GM21515 (cell line): ENCODE measurements around the gene ZBTB22.

Source experiments
- ATAC-seq: cut with Tn5 transposase; IDR thresholded peaks from one replicate; pipeline ENCODE4 v1.9.1; 2021; ENCODE audit not compliant: unreplicated experiment

Gene ZBTB22

GRCh38 chr6:33305052-33305451, 12.5 kb downstream of the ZBTB22 start:
- no peak for ATAC-seq

- no peak for ATAC-seq
Measured at GRCh38 chr6:33304216-33304615, 13.3 kb downstream of the ZBTB22 start.

DNA sequence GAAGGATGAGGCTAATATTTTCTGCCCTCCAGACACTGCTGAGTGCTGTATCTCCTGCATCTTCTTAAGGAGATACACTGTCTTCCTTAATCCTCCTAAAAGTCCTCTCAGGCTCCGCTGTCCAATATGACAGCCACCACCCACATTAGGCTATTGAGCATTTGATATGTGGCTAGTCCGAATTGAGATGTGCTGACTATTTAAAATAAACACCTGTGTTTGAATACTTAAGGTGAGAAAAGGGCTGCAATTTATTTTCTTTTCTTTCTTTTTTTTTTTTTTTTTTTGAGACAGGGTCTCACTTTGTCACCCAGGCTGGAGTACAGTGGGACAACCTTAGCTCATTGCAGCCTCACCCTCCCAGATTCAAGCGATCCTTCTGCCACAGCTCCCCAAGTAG, 15.7 kb downstream of the ZBTB22 start:
- ATAC-seq: no peak

DNA sequence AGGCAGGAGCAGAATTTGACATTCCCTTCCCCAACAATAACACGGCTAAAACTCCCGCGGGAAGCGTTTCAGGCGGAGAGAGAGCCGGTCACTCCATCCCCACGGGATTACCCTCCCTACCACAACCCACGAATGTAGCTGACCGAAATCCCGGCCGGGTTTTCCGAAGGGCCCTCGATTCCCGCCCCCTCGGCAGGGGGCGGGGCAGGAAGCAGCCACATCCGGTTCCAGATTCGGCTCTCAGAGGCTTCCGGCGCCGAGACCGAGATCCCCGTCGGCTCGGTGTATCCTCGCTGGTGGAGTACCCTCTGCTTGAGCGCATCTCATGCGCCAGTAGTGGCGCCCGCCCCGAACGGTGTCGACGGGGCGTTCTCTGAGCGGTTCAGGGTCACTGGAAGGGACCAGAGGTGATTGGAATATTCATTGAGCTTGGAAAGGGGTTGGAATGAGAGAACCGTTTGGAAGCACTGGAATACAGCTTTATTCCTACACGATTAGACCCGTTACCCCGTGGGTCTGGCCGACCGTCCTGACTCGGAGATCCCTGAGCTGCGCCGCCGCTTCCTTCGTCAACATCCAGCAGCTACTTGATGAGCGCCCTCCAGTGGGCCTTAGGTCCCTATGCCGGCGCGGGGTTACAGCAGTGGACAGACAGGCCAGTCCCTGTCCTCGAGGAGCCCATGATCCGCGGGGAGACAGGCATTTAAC, 18.2 kb downstream of the ZBTB22 start:
- ATAC-seq: peak; percentile 63

DNA sequence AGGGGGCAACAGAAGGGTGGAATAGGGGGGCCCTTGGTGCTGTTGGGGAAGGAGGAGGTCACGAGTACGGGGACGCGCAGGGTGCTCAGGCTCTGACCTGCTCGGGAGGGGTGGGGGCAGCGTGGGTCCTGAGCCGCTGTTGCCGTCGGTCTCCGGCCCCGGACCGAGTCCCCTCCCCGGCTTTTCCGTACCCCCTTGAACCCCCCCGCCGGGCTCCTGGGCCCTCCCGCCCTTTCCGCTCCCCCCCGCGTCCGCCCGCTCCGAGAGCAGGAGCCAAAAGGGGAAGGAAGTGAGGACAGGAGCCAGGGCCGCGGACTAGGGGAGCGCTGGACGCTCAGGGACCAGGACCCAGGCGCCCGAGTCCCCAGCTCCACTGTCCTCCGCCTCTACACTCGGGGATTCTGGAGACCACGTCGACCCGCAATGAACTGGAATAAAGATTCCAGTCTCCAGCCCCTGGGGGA, 18.7 kb downstream of the ZBTB22 start, which contains the start of gene RGL2:
RGL2 (minus strand) TSS at position 170 of the 464 bp plus-strand sequence. CDS start 332 bp downstream, outside the sequence.
- ATAC-seq: peak; percentile 24

GRCh38 chr6:33297956-33298772, 19.4 kb downstream of the ZBTB22 start:
- no peak for ATAC-seq

- no peak for ATAC-seq
Measured at GRCh38 chr6:33297406-33297955, 20.1 kb downstream of the ZBTB22 start.

GRCh38 chr6:33296797-33297405, 20.6 kb downstream of the ZBTB22 start:
- no peak for ATAC-seq

DNA sequence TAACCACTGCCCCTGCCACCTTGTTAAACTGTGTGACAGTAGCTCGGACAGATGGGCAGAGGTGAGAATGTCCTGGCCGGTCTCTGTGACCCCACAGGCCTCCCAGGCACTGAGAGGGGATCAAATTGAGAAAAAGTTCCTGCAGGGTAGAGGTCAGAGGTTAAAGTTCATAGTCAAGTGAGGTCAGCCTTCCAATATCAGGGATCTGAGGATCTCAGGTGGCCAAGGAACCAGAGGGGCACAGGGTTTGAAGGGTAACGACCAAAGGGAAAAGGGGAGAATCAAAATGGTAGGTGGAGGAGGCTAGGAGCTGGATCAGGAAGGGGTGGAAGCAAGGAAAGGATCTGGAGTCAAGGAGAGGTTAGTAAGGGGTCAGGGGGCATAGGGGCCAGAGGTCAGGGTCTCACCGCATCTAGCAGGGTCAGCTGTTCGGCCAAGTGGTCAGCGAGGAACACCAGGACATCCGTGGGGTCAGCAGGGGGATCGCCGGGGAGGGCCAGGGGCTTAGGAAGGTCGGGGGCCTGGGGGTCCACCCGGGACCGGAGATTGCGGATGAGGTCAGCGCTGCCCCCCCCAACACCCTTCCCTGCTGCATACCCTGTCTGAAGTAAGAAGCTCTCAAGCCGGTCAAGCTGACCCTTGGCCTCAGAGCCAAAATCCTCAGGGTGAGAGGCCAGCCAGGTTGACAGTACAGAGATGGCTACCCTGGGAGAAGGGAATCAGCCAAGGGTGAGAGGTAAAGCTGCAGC, 21.7 kb downstream of the ZBTB22 start:
- ATAC-seq: no peak

DNA sequence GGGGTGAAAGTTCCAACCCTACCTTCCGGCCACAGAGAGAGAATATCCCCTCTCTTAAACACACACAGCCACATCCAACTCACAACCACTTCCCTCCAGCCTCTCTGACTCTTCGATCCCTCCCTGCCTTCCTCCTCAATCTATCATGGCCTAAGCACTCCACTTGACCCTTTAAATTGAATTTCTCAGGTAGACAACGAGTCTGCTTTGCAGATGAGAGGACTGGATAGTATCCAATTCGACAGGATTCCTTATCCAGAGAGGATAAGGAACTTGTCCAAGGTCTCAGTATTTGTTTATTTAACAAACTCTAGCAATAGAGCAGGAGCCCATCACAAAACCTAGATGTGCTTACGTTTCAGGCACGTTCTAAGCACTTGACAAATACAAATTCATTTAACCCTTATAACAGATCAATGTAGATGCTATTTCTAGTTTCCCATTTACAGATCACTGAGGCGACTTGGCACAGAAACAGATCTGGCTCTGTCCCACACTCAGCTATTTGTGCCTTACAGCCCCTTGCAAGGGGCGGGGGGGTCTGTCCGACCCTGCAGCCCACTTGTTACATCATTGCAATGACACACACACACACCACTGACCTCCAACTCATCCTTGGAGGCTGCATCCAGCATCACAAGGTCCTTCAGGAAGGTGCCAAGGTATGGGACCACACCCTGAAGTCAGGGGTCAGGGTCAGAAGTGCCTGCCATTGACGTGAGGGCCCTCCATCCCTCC, 23.3 kb downstream of the ZBTB22 start:
- no peak for ATAC-seq

DNA sequence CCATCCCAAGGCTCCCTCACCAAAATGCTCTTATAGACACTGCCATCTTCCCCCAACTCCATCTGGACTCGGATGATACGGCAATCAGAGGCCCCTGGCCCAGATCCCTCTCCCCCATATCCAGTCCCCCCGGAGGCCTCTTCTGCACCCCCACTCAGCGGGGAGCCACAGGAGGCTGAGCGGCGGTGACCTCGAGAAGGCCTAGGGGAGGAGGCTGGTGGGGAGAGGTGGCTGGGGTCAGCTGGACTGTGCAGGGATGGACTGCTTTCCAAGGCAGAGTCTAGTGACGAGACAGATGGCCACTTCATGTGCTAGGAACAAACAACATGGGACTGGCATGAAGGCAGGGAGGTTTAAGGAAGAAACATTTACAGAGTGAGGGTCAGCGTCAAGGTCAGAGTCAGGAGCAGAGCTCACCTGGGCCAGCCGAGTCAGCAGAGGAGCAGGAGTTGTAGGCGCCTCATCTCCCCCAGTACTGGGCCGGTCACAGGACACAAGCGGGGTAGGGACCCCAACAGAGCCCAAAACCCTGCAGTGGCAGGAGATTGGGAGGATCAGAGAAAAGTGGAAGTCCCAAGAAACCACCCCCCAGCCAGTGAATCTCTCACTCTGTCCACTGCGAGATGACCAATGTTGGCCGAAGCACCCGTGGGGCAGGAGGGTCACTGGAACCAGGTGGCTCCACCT, 24.4 kb downstream of the ZBTB22 start:
- ATAC-seq: no peak

DNA sequence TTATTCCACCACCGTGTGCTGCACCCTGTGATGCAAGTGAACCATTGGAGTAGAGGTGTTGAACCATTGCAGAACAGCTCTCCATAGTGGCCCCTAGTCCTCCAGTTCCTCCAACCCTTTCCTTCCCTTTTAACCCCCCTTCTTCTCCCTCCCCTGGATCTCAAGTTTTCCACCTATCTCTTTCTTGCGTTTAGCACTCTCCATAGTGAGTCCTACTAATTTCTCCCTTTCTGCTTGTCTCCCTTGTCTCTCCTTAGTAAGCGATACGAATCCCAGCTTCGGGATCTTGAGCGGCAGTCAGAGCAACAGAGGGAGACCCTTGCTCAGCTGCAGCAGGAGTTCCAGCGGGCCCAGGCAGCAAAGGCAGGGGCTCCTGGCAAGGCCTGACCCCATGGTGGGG, 27.1 kb downstream of the ZBTB22 start:
- no peak for ATAC-seq

DNA sequence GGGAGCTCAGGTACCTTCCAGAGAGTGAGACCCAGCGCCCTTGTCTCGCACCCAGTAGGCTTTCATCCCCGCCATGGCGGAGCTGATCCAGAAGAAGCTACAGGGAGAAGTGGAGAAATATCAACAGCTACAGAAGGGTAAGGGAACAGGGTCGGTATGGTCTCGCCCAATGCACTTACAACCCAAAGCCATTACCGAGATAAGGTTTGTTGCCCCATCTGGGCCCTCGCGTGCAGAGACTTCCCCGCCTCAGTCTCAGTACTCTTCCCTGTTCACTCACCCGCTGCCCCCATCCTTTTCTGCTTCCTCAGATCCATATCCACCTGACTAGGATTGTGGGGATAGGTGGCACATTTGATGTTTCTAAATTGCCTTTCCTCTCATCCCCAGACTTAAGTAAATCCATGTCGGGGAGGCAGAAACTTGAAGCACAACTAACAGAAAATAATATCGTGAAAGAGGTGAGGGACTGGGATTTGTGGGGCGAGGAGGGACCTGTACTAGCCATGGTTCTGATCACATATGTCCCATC, 27.7 kb downstream of the ZBTB22 start:
- ATAC-seq: peak; percentile 14

DNA sequence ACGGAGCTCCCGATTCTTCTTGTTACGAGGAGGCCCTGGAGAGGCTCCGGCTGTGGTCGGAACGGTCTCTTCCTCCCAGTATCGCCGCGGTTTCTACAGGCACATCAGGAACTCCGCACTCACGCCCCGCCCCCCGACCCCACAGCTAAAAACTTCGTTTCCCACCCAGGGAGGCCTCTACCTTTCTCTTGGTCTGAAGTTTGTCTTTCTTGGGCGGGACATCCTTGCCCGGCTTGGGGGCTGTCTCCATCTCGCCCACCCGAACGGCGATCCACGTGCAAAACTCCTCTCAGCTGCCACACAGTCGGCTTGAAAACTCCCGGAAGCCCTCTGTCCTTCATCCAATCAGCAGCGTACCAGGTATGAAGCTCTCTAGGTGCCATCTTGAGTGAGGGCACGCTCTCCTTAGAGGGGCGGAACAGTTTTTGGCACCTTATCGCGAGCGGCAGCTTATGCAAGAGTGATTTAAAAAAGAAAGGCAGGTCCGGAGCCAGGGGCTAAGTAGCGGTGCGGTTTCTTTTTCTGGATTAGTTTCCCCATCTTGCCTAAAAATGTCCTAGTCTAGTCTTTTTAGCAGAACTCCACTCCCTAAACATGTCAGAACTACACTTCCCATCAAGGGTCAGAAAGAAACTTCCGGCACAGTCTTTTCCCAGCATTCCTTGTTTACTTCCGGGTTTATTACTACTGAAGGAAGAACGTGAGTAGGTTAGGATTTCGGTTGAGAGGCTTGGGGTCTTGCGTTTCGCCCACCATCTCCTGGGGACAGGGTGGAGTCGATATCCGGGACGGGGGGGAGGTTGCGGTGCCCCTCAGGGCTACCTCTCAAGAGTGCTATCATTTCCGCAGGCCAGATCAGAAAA, 28.4 kb downstream of the ZBTB22 start, which contains the start of the genes PFDN6 and WDR46:
PFDN6 (plus strand) TSS at position 681 of the 863 bp plus-strand sequence. CDS start 256 bp downstream, outside the sequence.
WDR46 (minus strand) TSS at position 319 of the 863 bp plus-strand sequence; CDS start at position 250, 69 bp downstream.
- ATAC-seq: peak; percentile 72

DNA sequence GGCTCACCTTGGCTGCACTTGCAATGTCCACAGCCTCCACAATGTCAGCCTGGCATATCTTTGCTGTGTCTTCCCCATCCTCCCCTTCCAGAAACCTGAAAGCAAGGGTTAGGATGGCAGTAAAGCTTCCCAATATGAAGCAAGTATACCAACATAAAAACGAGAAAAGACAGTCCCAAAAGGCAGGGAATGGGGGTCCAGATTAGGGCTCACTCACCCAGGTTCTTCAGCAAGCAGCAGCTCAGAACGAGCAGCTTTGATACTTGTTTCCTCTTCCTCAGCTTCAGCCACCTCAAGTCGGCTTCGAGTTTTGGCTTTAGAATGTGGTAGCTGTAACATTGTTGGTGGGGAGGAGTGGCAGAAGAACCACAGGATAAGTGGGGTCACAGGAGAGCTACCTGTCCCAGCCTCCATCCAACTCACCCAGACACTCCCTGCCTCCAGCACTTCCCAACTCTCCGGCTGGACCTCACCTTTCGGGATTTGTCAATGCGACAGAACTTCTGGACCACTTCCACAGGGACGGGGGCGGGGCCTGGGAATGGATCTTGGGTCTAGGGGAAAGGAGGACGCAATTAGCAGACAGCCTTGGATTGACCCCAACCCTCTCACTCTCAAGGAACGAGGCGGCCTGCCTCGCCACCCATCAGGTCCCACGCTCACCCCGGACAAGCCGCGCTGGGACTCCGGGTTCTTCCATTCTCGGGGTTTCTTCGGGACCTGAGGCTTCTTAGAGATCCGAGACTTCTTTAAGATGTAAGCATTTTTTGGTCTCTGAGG, 29.2 kb downstream of the ZBTB22 start:
- ATAC-seq: no peak

DNA sequence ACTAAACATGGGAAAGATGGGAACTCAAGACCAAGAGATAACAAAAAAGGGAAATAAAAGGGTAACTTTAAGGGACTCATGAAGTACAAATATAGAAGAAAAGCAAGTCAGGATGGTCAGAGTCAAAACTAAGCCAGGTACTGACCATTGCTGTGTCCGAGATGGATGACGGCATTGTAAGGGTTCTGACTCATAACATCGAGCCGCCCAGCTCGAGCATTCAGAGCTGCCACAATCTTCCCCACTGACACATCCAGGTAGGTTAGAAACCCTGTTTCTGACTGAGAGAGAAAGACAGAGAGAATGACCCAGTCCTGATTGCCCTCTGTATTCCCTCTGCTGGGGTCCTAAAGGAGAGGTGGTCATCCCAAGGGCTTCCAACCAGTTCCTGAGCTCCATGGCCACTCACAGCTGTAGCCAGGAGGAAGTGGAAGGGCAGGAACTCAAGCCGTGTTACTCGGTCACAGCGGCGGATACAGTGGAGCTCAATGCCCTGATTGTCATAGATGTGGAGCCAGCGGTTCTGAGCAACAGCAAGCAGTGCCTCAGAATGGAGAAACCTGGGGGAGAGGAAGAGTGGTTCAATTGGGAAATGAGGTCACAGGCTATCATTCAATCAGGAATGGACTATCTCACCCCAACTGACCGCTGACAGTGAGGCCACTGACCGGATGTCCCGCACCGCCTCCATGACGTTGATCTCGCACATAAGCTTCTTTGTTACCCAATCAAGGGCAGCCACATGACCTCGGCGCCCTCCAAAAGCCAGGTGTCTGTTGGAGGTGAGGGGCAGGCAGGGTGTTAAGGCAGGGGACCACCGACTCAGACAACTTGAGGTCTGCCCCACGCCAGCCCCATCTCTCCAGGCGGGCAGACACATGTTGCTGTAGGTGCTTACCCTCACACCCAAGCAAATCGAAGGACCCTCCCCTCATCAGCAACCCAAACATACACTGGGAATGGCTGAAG, 30.3 kb downstream of the ZBTB22 start:
- ATAC-seq: no peak
